ENCODE data around the gene TENM3. TPM values are rescaled to one million over a fixed set of nuclear protein-coding genes. Genes with fewer than 3 reads are reported as not detected.

TENM3 gene
- total and polyA plus RNA-seq, 2 donors = 2.8 to 26.6 TPM

DNA sequence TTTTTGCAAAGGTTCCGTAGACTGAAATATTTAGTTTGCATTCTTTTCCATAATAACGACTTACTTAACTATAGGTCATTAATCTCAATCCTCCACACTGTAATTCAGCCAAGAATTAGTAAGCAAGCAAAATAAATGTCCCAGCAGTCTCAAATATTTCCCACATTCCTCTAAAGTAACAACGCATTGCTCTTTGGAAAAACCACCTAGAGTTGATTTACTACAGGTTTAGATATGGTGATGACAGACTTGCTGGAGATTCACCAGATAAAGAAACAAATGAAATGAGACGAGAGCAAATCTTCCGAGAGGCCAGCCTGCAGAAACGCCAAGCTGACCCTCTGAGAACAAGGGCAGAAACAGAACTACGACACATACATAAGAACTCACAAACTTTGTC is 28.9 kb downstream of the TENM3 start:
- H3K4me1 ChIP-seq (ENCODE audit: insufficient read depth) = no peaks in the 10 kb centered on the region
- no peak for DNase-seq (ENCODE audit: extremely low spot score)
- no peak overlapping the region for H3K27ac ChIP-seq (ENCODE audit: low read depth)
- no peak overlapping the region for H3K4me3 ChIP-seq (ENCODE audit: low read depth, low read length)
- H3K36me3 ChIP-seq (ENCODE audit: insufficient read depth) = no peaks in the 10 kb centered on the region
- 72% methylated on average over 7 of the region's 7 CpGs for WGBS

DNA sequence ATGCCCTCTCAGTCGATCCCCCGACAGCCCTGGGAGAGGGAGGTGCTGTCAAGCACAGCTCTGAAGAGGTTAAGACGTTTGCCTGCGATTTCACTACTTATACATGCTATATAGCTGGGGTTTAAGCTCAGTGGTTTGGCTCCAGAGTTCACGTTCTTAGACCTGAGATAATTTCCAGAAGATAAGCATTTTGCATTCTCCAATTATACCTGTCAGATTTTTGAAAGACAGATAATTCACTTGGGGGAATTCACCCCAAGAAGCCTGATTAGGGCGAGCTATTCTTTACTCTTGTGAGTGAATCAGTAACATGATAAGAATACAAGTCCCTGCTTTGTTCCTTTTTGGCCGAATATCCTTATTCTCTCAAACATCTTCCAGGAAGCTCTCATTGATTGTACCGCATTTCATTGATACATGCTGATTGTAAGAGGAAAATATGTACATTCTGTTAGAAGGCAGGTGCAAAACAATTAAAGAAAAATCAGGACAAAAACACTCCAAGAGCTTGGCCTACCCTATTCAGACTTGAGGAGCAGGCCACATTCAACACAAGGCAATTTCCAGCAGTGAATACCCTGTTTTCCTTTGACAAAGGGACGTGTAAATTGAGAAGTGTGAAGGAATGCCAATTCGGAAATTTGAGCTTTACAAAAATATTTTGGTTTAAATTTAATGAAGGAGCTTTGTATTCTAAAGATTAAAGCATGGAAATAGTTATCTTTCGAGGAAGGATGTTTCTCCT is 30.2 kb downstream of the TENM3 start:
- H3K27ac ChIP-seq (ENCODE audit: low read depth) = no peak overlapping the region
- no peaks in the 10 kb centered on the region for H3K36me3 ChIP-seq (ENCODE audit: insufficient read depth)
- 90% methylated on average over 11 of the region's 11 CpGs for WGBS
- no peaks in the 10 kb centered on the region for H3K4me1 ChIP-seq (ENCODE audit: insufficient read depth)
- no peak overlapping the region for H3K4me3 ChIP-seq (ENCODE audit: low read depth, low read length)
- no peak for DNase-seq (ENCODE audit: extremely low spot score)

DNA sequence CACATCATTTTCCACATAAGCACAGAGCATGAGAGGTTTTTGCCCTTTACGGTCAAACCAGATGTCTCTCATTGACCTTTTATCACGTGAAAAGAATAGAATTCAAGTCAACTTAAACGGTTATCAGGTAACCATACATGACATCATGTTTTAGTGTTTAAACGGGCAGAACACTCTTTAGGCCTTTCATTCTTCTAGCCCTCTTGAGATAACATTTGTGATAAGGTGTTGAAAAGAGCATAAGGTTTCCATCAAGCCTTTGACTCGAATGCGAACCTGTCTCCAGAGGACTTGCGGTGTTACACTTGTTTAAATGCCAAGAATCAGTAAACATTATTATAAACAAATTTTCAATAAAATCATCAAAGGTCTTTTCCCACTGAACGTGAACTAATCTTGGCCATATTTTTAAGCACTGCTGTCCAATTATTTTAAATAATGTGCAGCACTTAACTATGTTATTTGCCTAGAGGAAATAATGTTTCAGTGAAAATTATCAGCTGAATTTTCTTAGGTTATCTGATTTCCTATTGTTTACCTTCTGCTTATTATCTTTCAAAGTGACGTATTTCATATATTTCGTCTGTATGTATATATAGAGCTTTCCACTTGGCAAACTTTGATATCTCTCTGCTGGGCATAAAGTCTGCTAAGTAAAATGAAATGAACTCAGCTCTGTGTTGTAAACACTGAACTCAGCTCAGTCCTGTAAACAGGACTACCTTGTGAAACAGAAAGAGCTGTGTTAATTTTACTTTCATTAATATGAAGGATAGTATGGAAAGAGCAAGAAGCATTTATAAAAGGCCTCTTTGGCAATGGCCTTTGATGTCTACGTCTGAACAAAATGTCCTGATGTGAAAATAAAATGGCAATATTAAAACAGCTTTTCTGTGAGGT is 33.3 kb downstream of the TENM3 start:
- Histone ChIP-seq H3K27ac (ENCODE audit: low read depth) (no peak overlapping the region), H3K4me1 (ENCODE audit: insufficient read depth) (no peaks in the 10 kb centered on the region), H3K36me3 (ENCODE audit: insufficient read depth) (no peaks in the 10 kb centered on the region), H3K4me3 (ENCODE audit: low read depth, low read length) (no peak overlapping the region)
- no peak for DNase-seq (ENCODE audit: extremely low spot score)
- 48% methylated on average over 11 of the region's 11 CpGs for WGBS

DNA sequence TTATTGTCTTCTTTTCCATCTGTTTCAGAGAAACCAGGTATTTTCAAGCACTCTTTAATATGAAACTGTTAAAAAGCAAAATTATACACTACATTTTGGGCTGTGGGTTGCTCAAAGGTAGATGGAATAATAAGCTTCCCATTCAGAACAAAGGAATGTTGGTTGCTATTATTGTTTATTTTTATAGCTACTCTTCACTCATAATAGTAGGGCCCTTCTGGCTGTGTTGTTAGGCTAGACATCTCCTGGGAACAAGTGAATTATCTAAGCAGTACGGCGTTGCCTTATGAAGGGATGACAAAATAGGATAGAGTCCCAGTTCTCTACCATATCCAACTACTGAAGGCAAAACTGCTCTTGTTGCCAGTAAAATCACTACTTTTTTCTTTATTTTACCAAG is 34.2 kb downstream of the TENM3 start:
- Histone ChIP-seq H3K4me1 (ENCODE audit: insufficient read depth) (no peaks in the 10 kb centered on the region), H3K4me3 (ENCODE audit: low read depth, low read length) (no peak overlapping the region), H3K27ac (ENCODE audit: low read depth) (no peak overlapping the region), H3K36me3 (ENCODE audit: insufficient read depth) (no peaks in the 10 kb centered on the region)
- DNase-seq (ENCODE audit: extremely low spot score) = no peak
- 73% methylated on average over 2 of the region's 2 CpGs for WGBS

DNA sequence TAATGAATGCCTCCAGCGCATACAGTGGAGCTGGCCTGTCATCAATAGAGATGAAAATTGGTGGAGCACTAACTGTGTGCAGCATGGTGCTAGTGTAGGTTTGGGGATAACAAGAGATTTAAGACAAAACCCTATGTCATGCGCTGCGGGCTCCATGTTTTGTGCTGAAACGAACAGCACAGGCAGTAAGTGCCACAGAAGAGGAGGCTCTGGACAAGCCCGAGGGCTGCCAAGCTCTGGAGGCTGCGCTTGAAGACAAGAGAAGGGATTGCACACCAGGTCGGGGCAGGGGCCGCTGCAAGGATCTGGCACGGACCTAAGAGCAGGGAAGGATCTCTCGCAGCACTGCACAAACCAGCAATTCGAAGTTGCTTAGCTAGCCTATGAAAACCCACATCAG is 35.5 kb downstream of the TENM3 start:
- no peak for DNase-seq (ENCODE audit: extremely low spot score)
- Histone ChIP-seq H3K27ac (ENCODE audit: low read depth) (no peak overlapping the region), H3K36me3 (ENCODE audit: insufficient read depth) (no peaks in the 10 kb centered on the region), H3K4me3 (ENCODE audit: low read depth, low read length) (no peak overlapping the region), H3K4me1 (ENCODE audit: insufficient read depth) (no peaks in the 10 kb centered on the region)
- 97% methylated on average over 11 of the region's 11 CpGs for WGBS

DNA sequence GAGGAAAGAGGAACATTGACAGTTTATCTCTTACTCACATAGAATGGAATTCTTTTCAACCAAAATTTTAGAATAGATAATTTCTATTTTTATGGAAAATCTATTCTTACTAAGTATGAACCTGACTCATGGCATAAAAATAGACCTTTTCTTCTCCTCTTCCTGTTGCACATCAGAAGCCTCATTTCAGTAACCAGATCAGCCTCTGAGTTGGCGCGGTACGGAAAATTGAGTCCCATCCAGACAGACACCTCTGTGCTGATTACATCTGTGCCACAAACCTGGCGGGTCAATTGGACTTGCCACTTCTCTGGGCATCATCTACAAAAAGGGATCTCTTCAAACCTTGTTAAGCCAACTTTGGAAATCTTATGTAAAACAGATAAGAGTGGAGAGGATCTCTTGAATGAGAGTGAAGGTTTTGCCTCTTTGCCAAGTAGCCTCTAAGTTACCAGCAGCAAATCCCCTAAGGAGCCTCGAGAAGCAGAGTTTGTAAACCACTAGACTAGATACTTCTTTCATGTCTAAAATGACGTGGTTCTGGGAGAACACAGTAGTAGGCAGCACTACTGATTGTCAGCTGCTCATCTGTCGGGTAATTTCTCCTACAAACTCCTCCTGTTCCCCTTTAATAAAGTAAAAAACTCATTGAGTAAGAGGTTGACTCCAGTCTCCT is 37.4 kb downstream of the TENM3 start:
- no peak overlapping the region for H3K27ac ChIP-seq (ENCODE audit: low read depth)
- WGBS = 82% methylated on average over 7 of the region's 7 CpGs
- no peak for DNase-seq (ENCODE audit: extremely low spot score)

DNA sequence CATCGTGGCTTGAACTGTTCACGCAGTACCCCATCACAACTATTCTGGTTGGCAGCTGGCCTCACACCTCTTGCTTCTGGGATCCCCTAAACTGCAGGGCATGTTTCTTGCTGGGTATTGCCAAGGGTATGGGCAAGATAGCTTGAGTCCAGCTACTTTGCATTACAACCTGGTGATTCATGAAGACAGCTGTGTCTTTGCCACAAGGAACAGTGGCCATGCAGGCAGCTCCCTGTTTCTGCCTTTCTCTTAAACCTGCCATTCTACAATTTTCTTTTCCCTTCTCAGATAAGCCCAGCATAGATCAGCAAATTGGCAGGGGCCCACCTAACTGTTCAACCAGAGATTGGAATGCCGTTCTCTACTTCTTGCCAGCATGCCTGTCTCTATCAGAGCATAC is 42.8 kb downstream of the TENM3 start:
- Histone ChIP-seq H3K4me3 (ENCODE audit: low read depth, low read length) (no peak overlapping the region), H3K36me3 (ENCODE audit: insufficient read depth) (no peaks in the 10 kb centered on the region), H3K27ac (ENCODE audit: low read depth) (no peak overlapping the region), H3K4me1 (ENCODE audit: insufficient read depth) (no peaks in the 10 kb centered on the region)
- no peak for DNase-seq (ENCODE audit: extremely low spot score)
- 92% methylated on average over 3 of the region's 3 CpGs for WGBS

More for the DNA sequence above, 37.4 kb downstream of the TENM3 start:
- H3K4me3 ChIP-seq (ENCODE audit: low read depth, low read length) = no peak overlapping the region
- H3K4me1 ChIP-seq (ENCODE audit: insufficient read depth) = no peaks in the 10 kb centered on the region
- H3K36me3 ChIP-seq (ENCODE audit: insufficient read depth) = no peaks in the 10 kb centered on the region

DNA sequence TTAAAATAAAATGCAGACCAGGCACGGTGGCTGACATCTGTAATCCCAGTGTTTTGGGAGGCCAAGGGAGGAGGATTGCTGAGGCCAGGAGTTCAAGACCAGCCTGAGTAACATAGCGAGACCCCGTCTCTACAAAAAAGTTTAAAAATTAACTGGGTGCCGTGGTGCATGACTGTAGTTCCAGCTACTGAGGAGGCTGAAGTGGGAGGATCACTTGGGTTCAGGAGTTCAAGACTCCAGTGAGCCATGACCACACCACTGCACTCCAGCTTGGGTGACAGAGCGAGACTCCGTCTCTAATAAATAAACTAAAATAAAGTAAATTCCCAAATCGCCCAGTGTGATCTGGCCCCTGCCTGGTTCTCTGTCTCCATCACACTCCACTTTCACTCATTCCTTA is 43.7 kb downstream of the TENM3 start:
- Histone ChIP-seq H3K36me3 (ENCODE audit: insufficient read depth) (no peaks in the 10 kb centered on the region), H3K4me3 (ENCODE audit: low read depth, low read length) (no peak overlapping the region), H3K4me1 (ENCODE audit: insufficient read depth) (no peaks in the 10 kb centered on the region), H3K27ac (ENCODE audit: low read depth) (no peak overlapping the region)
- DNase-seq (ENCODE audit: extremely low spot score) = no peak
- WGBS = 88% methylated on average over 7 of the region's 7 CpGs

DNA sequence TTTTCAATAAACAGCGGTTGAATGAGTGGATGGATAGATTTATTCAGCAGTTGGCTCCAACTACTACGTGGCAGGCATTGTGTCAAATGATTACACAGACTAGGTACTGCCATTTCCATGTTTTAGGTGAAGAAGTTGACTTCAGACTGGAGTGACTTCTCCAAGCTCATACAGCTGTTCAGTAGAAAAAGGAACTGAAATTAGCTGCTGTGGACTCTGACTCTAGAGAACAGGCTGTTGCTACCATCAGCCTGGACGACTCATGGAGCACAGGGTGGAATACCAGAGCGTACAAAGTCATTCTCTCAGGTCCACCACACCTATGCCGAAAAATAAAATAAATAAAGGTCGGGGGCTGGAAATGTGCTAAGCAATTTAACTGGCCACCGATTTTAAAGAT is 45.3 kb downstream of the TENM3 start:
- Histone ChIP-seq H3K36me3 (ENCODE audit: insufficient read depth) (no peaks in the 10 kb centered on the region), H3K4me3 (ENCODE audit: low read depth, low read length) (no peak overlapping the region), H3K4me1 (ENCODE audit: insufficient read depth) (no peaks in the 10 kb centered on the region), H3K27ac (ENCODE audit: low read depth) (no peak overlapping the region)
- no peak for DNase-seq (ENCODE audit: extremely low spot score)
- WGBS = 93% methylated on average over 7 of the region's 7 CpGs

DNA sequence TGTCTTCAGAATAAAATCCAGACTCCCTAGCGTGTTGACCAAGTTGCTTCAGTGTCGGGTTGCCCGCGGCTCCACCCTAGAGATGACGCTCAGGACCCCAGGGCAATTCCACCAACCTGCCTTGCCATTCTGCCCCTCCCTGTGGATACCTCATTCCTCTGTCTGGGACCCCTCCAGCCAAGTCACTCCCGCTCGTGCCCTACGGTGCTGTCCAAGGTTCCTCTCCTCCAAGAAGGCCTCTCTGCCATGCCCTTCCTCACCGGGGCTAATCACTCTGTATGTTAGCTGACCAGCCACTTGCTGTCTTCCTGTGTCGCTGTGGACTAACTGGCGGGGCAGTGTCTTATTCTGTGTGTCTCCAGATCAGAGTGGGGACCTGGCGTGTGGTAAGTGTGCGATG is 46.6 kb downstream of the TENM3 start:
- WGBS = 92% methylated on average over 13 of the region's 13 CpGs
- Histone ChIP-seq H3K4me3 (ENCODE audit: low read depth, low read length) (no peak overlapping the region), H3K36me3 (ENCODE audit: insufficient read depth) (no peaks in the 10 kb centered on the region), H3K27ac (ENCODE audit: low read depth) (no peak overlapping the region), H3K4me1 (ENCODE audit: insufficient read depth) (no peaks in the 10 kb centered on the region)
- DNase-seq (ENCODE audit: extremely low spot score) = no peak

DNA sequence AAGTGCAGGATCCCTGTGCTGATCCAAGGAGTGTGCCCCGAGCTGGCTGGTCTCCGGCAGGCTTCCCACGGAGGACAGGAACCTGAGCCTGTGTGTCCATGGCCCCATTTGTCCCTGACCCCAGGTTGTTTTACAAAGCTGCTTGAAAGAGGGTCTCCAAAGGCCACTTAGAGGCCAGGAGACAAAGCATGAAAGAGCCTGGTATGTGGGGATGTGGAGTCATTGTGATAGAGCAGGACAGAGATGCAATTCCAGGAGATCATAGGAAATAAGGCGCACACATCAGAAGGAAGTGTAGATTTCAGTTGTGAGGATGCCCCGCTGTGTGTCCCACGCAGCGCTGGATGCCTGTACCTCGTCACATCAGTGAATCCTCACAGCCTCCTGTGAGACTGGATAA is 48.0 kb downstream of the TENM3 start:
- WGBS = 81% methylated on average over 8 of the region's 8 CpGs
- Histone ChIP-seq H3K27ac (ENCODE audit: low read depth) (no peak overlapping the region), H3K36me3 (ENCODE audit: insufficient read depth) (no peaks in the 10 kb centered on the region), H3K4me1 (ENCODE audit: insufficient read depth) (no peaks in the 10 kb centered on the region), H3K4me3 (ENCODE audit: low read depth, low read length) (no peak overlapping the region)
- DNase-seq (ENCODE audit: extremely low spot score) = no peak

DNA sequence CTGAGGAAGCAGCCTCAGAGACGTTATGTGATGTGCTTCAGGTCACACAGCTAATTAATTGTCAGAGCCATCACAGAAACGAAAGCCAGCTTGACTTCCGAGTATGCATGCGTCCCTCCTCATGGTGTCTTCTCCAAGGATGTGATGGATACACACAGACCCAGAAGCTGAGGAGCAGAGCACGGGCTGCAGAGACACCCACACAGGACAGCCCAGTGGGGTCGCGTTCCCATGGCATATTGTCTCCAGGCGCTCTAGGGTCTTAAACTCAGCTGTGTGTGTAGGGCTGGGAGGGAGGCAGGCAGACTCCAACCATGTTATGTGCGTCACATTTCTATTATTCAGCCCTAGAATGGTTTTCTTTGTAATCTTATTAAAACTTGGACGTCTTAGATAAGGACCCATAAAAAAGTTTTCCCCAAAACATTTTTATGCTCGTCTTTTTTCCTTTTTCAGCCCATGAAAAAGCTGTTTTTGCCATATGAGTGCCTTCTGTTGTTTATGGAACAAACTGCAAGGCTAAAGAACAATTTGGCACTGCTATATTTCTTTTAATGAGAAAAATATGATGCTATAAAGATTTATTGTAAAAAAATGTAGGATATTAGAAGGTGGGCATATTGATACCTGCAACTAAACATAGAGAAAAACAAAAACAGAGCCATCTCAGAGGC is 48.5 kb downstream of the TENM3 start:
- no peaks in the 10 kb centered on the region for H3K36me3 ChIP-seq (ENCODE audit: insufficient read depth)
- H3K4me1 ChIP-seq (ENCODE audit: insufficient read depth) = no peaks in the 10 kb centered on the region
- H3K4me3 ChIP-seq (ENCODE audit: low read depth, low read length) = no peak overlapping the region
- WGBS = 77% methylated on average over 11 of the region's 11 CpGs
- no peak overlapping the region for H3K27ac ChIP-seq (ENCODE audit: low read depth)
- DNase-seq (ENCODE audit: extremely low spot score) = no peak

DNA sequence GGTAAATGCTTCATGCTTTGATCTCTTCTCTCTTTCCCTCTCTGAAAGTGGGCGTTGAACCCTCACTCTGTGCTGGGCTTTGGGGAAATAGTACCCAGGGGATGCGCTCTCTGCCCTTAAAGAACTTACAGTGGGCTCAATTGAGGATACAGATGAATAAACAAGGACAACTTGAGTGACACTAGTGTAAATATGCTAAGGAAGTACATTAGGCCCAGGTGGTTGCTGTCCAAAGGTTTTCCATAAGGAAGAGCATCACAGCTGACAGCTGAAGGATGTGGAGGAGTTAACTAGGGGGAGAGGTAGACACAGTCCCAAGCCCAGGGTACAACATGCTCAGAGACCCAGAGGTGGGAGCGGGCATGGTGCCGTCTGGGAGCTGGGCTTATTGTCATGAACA is 49.4 kb downstream of the TENM3 start:
- Histone ChIP-seq H3K36me3 (ENCODE audit: insufficient read depth) (no peaks in the 10 kb centered on the region), H3K4me3 (ENCODE audit: low read depth, low read length) (no peak overlapping the region), H3K4me1 (ENCODE audit: insufficient read depth) (no peaks in the 10 kb centered on the region), H3K27ac (ENCODE audit: low read depth) (no peak overlapping the region)
- DNase-seq (ENCODE audit: extremely low spot score) = no peak
- 86% methylated on average over 4 of the region's 4 CpGs for whole genome bisulfite sequencing

Measured in urinary bladder (tissue), 4 donors.